Tibial nerve (tissue), 4 donors: ENCODE data around the gene GSN. TPM values are rescaled to one million over a fixed set of nuclear protein-coding genes. Genes with fewer than 3 reads are reported as not detected.
A peak's percentile ranks its signal among the peaks of the same experiment; 100 is the strongest.

Source experiments
- DNase-seq, 2 donors: peaks; one replicate each; pipeline ENCODE4 v3.0.0-alpha.2; 2019; ENCODE audit warnings: low spot score in 2 of 2
- H3K27ac ChIP-seq, 4 donors: fragments of 200-600 bp; sonication (generic) in 3 of 4; one replicate each; pipeline ENCODE4 v1.5.1; 2017 to 2019; ENCODE audit warnings: mild to moderate bottlenecking in 1 of 4
- H3K27me3 ChIP-seq, 2 donors: fragments of 200-600 bp; sonication (generic) in 1 of 2; one replicate each; pipeline versions ENCODE4 v1.5.1 to v1.6.0; 2017 to 2019
- H3K36me3 ChIP-seq, 3 donors: fragments of 200-600 bp; sonication (generic); one replicate each; pipeline ENCODE4 v1.5.1; 2018 to 2019
- H3K4me1 ChIP-seq, 4 donors: fragments of 200-600 bp; sonication (generic) in 3 of 4; one replicate each; pipeline ENCODE4 v1.5.1; 2017 to 2019
- H3K4me3 ChIP-seq, 4 donors: fragments of 200-600 bp; sonication (generic) in 3 of 4; one replicate each; pipeline ENCODE4 v1.5.1; 2017 to 2019; ENCODE audit warnings: mild to moderate bottlenecking in 1 of 4, moderate library complexity in 1 of 4
- H3K9me3 ChIP-seq, 4 donors: fragments of 200-600 bp; sonication (generic) in 3 of 4; one replicate each; pipeline ENCODE4 v1.5.1; 2017 to 2019
- CTCF ChIP-seq, 5 experiments: fragments of 200-600 bp in 3 of 5; fragments of 450-650 bp in 2 of 5; sonication (generic) in 3 of 5; IDR thresholded peaks; one replicate each; pipeline ENCODE4 v1.5.1; 2016 to 2019; ENCODE audit warnings: antibody characterized with exemption in 5 of 5, mild to moderate bottlenecking in 3 of 5, moderate library complexity in 2 of 5
- EP300 ChIP-seq, 2 donors: sonication (generic); formaldehyde crosslinking; IDR thresholded peaks; one replicate each; pipeline ENCODE4 v1.6.1; 2017; ENCODE audit warnings: antibody characterized with exemption in 2 of 2, mild to moderate bottlenecking in 1 of 2
- POLR2A ChIP-seq, 2 donors: fragments of 450-650 bp; IDR thresholded peaks; one replicate each; pipeline ENCODE4 v1.6.1; 2017; ENCODE audit warnings: antibody characterized with exemption in 2 of 2, mild to moderate bottlenecking in 2 of 2, moderate library complexity in 2 of 2
- WGBS, 2 donors: methylation state at CpG; one replicate each; pipeline ENCODE4 v1.1.5; 2018; 5-methylcytosine and 5-hydroxymethylcytosine counted together
- total RNA-seq, 4 donors: library from RNA; depleted of rRNA; stranded (reverse); fragments of >200 nt; gene quantifications; one replicate each; pipeline ENCODE4 v1.1.0, GENCODE V29; 2016

GSN gene
- total RNA-seq, 4 donors from 2014 or later: 1,899 to 6,678 (median 4,539) TPM

GRCh38 chr9:121297389-121297788 lies 29.4 kb downstream of the GSN start:
- DNase-seq: peak in 1 of 2 donors; percentile 11
- H3K9me3 ChIP-seq: no peaks in the 10 kb centered on the region
- TF ChIP-seq POLR2A (IDR thresholded peaks at IDR 0.05) (no peak), EP300 (IDR thresholded peaks at IDR 0.05) (no peak), CTCF (IDR thresholded peaks at IDR 0.05) (no peak)
- 22 to 35% methylated on average over 4 of the region's 4 CpGs for WGBS, 2 donors
- H3K27me3 ChIP-seq: no peaks in the 10 kb centered on the region
- no peak overlapping the region for H3K4me3 ChIP-seq
- H3K36me3 ChIP-seq: peaks cover 3 to 9% (median 6%) of the 10 kb centered on the region in 3 donors
- peak overlapping the region; percentile 87 to 99 (median 96) for H3K27ac ChIP-seq
- peaks cover 11 to 92% (median 83%) of the 10 kb centered on the region in 4 donors for H3K4me1 ChIP-seq

GRCh38 chr9:121298016-121298538 lies 30.1 kb downstream of the GSN start:
- Histone ChIP-seq H3K4me3 (no peak overlapping the region), H3K27me3 (no peaks in the 10 kb centered on the region), H3K9me3 (no peaks in the 10 kb centered on the region), H3K36me3 (peaks cover 7 to 16% (median 11%) of the 10 kb centered on the region in 3 donors), H3K27ac (peak overlapping the region; percentile 87 to 99 (median 96)), H3K4me1 (peaks cover 11 to 92% (median 82%) of the 10 kb centered on the region in 4 donors)
- TF ChIP-seq POLR2A (IDR thresholded peaks at IDR 0.05) (no peak), EP300 (IDR thresholded peaks at IDR 0.05) (no peak), CTCF (IDR thresholded peaks at IDR 0.05) (no peak)
- DNase-seq: peak in 1 of 2 donors; percentile 11
- WGBS, 2 donors: 47 to 49% methylated on average over 7 of the region's 7 CpGs

GRCh38 chr9:121298689-121299466 lies 30.9 kb downstream of the GSN start:
- H3K4me3 ChIP-seq: peak overlapping the region; percentile 60 to 74 (median 67)
- WGBS, 2 donors: 28 to 38% methylated on average over 13 of the region's 13 CpGs
- peak overlapping the region; percentile 87 to 99 (median 96) for H3K27ac ChIP-seq
- TF ChIP-seq POLR2A (IDR thresholded peaks at IDR 0.05) (peak; percentile 29 to 31), CTCF (IDR thresholded peaks at IDR 0.05) (peak in 1 of 5 experiments; percentile 4), EP300 (IDR thresholded peaks at IDR 0.05) (peak; percentile 15 to 67)
- peaks cover 12 to 24% (median 19%) of the 10 kb centered on the region in 3 donors for H3K36me3 ChIP-seq
- no peaks in the 10 kb centered on the region for H3K9me3 ChIP-seq
- peaks cover 11 to 93% (median 85%) of the 10 kb centered on the region in 4 donors for H3K4me1 ChIP-seq
- peak; percentile 32 to 70 for DNase-seq
- no peaks in the 10 kb centered on the region for H3K27me3 ChIP-seq

GRCh38 chr9:121299467-121300282 lies 31.7 kb downstream of the GSN start:
- peak; percentile 67 to 78 for DNase-seq
- TF ChIP-seq POLR2A (IDR thresholded peaks at IDR 0.05) (peak in 1 of 2 donors; percentile 77), EP300 (IDR thresholded peaks at IDR 0.05) (peak in 1 of 2 donors; percentile 75), CTCF (IDR thresholded peaks at IDR 0.05) (peak in 1 of 5 experiments; percentile 1)
- Histone ChIP-seq H3K4me3 (peak overlapping the region; percentile 60 to 74 (median 67)), H3K27me3 (no peaks in the 10 kb centered on the region), H3K4me1 (peaks cover 11 to 92% (median 81%) of the 10 kb centered on the region in 4 donors), H3K36me3 (peaks cover 12 to 32% (median 27%) of the 10 kb centered on the region in 3 donors), H3K27ac (peak overlapping the region; percentile 87 to 99 (median 96)), H3K9me3 (no peaks in the 10 kb centered on the region)
- WGBS, 2 donors: 2 to 4% methylated on average over 24 to 61 of the region's 74 CpGs
